MM.1S (cell line): ENCODE measurements around the gene LEFTY1.

Experiments used
- EZH2 ChIP-seq: fragments of 300-600 bp; sonication (generic); optimal IDR thresholded peaks from 2 replicates; pipeline ENCODE3; 2017; ENCODE audit warnings: low read depth, mild to moderate bottlenecking, antibody characterized with exemption, low read length, mixed read lengths
- EZH2phosphoT487 ChIP-seq: fragments of 300-600 bp; sonication (generic); IDR thresholded peaks from 2 replicates; pipeline ENCODE4 v1.6.1; 2018; ENCODE audit warnings: antibody characterized with exemption, low read length
- TF ChIP-seq, protein P1 (sequence below): fragments of 300-600 bp; sonication (generic); IDR thresholded peaks from 2 replicates; pipeline ENCODE4 v1.5.1; 2016; ENCODE audit warnings: antibody characterized with exemption, low read length, mixed read lengths

DNA sequence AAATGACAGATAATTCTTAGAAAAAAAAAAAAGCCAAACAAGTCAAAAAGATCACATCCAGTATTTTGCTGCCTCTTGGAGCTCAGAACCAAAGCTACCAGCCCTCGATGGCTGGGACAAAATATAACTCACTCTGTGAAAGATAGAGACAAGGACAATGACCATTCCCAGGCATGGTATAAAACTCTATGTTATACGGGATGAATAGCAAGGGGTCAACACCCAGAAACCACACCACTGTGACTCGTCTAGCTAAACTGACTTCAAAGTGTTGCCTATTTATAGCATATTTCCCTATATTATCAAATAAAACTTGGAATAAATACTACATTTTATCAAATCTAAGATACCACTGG, 16.9 kb downstream of the LEFTY1 start:
- TF ChIP-seq, protein P1, sequence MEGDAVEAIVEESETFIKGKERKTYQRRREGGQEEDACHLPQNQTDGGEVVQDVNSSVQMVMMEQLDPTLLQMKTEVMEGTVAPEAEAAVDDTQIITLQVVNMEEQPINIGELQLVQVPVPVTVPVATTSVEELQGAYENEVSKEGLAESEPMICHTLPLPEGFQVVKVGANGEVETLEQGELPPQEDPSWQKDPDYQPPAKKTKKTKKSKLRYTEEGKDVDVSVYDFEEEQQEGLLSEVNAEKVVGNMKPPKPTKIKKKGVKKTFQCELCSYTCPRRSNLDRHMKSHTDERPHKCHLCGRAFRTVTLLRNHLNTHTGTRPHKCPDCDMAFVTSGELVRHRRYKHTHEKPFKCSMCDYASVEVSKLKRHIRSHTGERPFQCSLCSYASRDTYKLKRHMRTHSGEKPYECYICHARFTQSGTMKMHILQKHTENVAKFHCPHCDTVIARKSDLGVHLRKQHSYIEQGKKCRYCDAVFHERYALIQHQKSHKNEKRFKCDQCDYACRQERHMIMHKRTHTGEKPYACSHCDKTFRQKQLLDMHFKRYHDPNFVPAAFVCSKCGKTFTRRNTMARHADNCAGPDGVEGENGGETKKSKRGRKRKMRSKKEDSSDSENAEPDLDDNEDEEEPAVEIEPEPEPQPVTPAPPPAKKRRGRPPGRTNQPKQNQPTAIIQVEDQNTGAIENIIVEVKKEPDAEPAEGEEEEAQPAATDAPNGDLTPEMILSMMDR: no peak
- TF ChIP-seq EZH2: no peak
- no peak for TF ChIP-seq EZH2phosphoT487
